ENCODE data around the gene CX3CL1. TPM values are rescaled to one million over a fixed set of nuclear protein-coding genes. Genes with fewer than 3 reads are reported as not detected.
A peak's percentile ranks its signal among the peaks of the same experiment; 100 is the strongest.

Gene CX3CL1
- polyA plus RNA-seq, 1 donor (not counting 4 experiments of a cell fraction or from before 2014, with no cell fraction given) = 0.47 TPM

GRCh38 chr16:57432989-57433388, 60.7 kb downstream of the CX3CL1 start:
- DNase-seq (ENCODE audit: low read depth, low spot score) = no peak
- Histone ChIP-seq H2AFZ (ENCODE audit: control insufficient read depth, low read length) (no peak overlapping the region), H3K9me1 (ENCODE audit: control insufficient read depth, extremely low read depth, insufficient read depth, low read length) (no peaks in the 10 kb centered on the region), H3K36me3 (ENCODE audit: control insufficient read depth in 2 of 2, extremely low read depth in 1 of 2, insufficient read depth in 2 of 2, low read length in 2 of 2) (peaks cover 44% of the 10 kb centered on the region in 2 experiments), H3K79me2 (ENCODE audit: control insufficient read depth, insufficient read depth, low read length) (no peaks in the 10 kb centered on the region), H4K20me1 (ENCODE audit: control insufficient read depth, extremely low read depth, insufficient read depth, low read length) (no peaks in the 10 kb centered on the region), H3K27me3 (ENCODE audit: control insufficient read depth, extremely low read depth, insufficient read depth, low read length) (no peaks in the 10 kb centered on the region), H3K9ac (ENCODE audit: control insufficient read depth, extremely low read depth, insufficient read depth, low read length) (no peak overlapping the region), H3K27ac (ENCODE audit: control insufficient read depth, insufficient read depth, low read length) (no peak overlapping the region), H3K4me1 (ENCODE audit: control insufficient read depth, extremely low read depth, insufficient read depth, low read length) (no peaks in the 10 kb centered on the region), H3K4me2 (ENCODE audit: control insufficient read depth, extremely low read depth, insufficient read depth, low read depth, low read length) (no peak overlapping the region), H3K4me3 (ENCODE audit: control insufficient read depth in 2 of 3, extremely low read depth in 1 of 3, insufficient read depth in 2 of 3, low read depth in 1 of 3, low read length in 3 of 3) (no peak overlapping the region), H3K9me3 (ENCODE audit: control insufficient read depth, low read depth, low read length) (no peaks in the 10 kb centered on the region)
- no peak for TF ChIP-seq EZH2 (IDR thresholded peaks at IDR 0.05; ENCODE audit: low read length)
- TF ChIP-seq, protein P1, sequence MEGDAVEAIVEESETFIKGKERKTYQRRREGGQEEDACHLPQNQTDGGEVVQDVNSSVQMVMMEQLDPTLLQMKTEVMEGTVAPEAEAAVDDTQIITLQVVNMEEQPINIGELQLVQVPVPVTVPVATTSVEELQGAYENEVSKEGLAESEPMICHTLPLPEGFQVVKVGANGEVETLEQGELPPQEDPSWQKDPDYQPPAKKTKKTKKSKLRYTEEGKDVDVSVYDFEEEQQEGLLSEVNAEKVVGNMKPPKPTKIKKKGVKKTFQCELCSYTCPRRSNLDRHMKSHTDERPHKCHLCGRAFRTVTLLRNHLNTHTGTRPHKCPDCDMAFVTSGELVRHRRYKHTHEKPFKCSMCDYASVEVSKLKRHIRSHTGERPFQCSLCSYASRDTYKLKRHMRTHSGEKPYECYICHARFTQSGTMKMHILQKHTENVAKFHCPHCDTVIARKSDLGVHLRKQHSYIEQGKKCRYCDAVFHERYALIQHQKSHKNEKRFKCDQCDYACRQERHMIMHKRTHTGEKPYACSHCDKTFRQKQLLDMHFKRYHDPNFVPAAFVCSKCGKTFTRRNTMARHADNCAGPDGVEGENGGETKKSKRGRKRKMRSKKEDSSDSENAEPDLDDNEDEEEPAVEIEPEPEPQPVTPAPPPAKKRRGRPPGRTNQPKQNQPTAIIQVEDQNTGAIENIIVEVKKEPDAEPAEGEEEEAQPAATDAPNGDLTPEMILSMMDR (optimal IDR thresholded peaks at IDR 0.05 in 1 of 3, IDR thresholded peaks at IDR 0.05 in 1 of 3, conservative IDR thresholded peaks at IDR 0.05 in 1 of 3; ENCODE audit: extremely low read depth in 1 of 3, insufficient read depth in 2 of 3, low read length in 3 of 3) = no peak
- no peak for FAIRE-seq
- dilution Hi-C loops (cut with MboI; ENCODE audit: extremely low pct_ligation_motif_present, low sequenced_read_pairs) = no loop called here

DNA sequence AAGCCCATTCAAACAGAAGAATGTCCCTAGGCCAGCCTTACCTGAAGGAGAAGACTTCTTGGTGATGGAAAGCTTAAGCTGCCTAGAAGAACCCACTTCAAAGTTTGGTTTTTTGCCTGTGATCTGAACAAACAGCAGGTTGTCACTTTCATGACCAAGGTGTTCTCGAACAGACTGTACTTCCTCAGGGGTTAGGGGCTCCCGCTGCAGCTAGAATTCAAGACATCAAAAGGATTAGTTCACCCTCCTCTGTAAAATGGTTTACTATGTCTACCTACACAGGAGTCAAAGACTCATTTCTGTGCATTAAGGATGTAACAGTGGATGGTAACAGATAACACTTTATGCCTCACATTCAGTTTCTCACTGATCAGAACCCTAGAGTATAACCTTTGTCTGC, 61.7 kb downstream of the CX3CL1 start:
- Histone ChIP-seq H3K27me3 (ENCODE audit: control insufficient read depth, extremely low read depth, insufficient read depth, low read length) (no peaks in the 10 kb centered on the region), H3K4me2 (ENCODE audit: control insufficient read depth, extremely low read depth, insufficient read depth, low read depth, low read length) (no peak overlapping the region), H4K20me1 (ENCODE audit: control insufficient read depth, extremely low read depth, insufficient read depth, low read length) (no peaks in the 10 kb centered on the region), H3K9ac (ENCODE audit: control insufficient read depth, extremely low read depth, insufficient read depth, low read length) (no peak overlapping the region), H3K27ac (ENCODE audit: control insufficient read depth, insufficient read depth, low read length) (no peak overlapping the region), H3K9me1 (ENCODE audit: control insufficient read depth, extremely low read depth, insufficient read depth, low read length) (no peaks in the 10 kb centered on the region), H3K79me2 (ENCODE audit: control insufficient read depth, insufficient read depth, low read length) (no peaks in the 10 kb centered on the region), H3K4me3 (ENCODE audit: control insufficient read depth in 2 of 3, extremely low read depth in 1 of 3, insufficient read depth in 2 of 3, low read depth in 1 of 3, low read length in 3 of 3) (no peak overlapping the region), H2AFZ (ENCODE audit: control insufficient read depth, low read length) (no peak overlapping the region), H3K36me3 (ENCODE audit: control insufficient read depth in 2 of 2, extremely low read depth in 1 of 2, insufficient read depth in 2 of 2, low read length in 2 of 2) (peaks cover 37 to 39% of the 10 kb centered on the region in 2 experiments), H3K9me3 (ENCODE audit: control insufficient read depth, low read depth, low read length) (no peaks in the 10 kb centered on the region), H3K4me1 (ENCODE audit: control insufficient read depth, extremely low read depth, insufficient read depth, low read length) (no peaks in the 10 kb centered on the region)
- dilution Hi-C loops (cut with MboI; ENCODE audit: extremely low pct_ligation_motif_present, low sequenced_read_pairs) = no loop called here
- TF ChIP-seq, protein P1 (optimal IDR thresholded peaks at IDR 0.05 in 1 of 3, IDR thresholded peaks at IDR 0.05 in 1 of 3, conservative IDR thresholded peaks at IDR 0.05 in 1 of 3; ENCODE audit: extremely low read depth in 1 of 3, insufficient read depth in 2 of 3, low read length in 3 of 3) = no peak
- no peak for TF ChIP-seq EZH2 (IDR thresholded peaks at IDR 0.05; ENCODE audit: low read length)
- DNase-seq (ENCODE audit: low read depth, low spot score) (no peak), FAIRE-seq (peak; percentile 41)

Small RNAs within 50 kb of the gene (small RNA-seq; reads per million reads assigned to genes)
- 0 reads per million in 3 experiments for gene AC108081.1 (ENCODE audit: insufficient read length in 3 of 3, low read depth in 3 of 3, low replicate concordance in 1 of 3)

Other genes starting within 250 kb of the CX3CL1 start
- 66.5 to 75.7 TPM (median 69.2 TPM) in 3 replicates for gene PSME3IP1, start 186.5 kb upstream of the CX3CL1 start, polyA plus RNA-seq
- 33.7 to 42.2 TPM (median 38.9 TPM) in 3 replicates for gene RSPRY1, start 186.2 kb upstream of the CX3CL1 start, polyA plus RNA-seq
- 55.2 to 107 TPM (median 98.0 TPM) in 3 replicates for gene ARL2BP, start 127.2 kb upstream of the CX3CL1 start, polyA plus RNA-seq
- 8.7 to 15.4 TPM (median 13.1 TPM) in 3 replicates for gene PLLP, start 87.8 kb upstream of the CX3CL1 start, polyA plus RNA-seq
- gene CCL22, start 13.7 kb upstream of the CX3CL1 start, polyA plus RNA-seq = not detected in 3 replicates
- not detected in 3 replicates for gene CCL17, start 32.3 kb downstream of the CX3CL1 start, polyA plus RNA-seq
- gene CIAPIN1, start 74.9 kb downstream of the CX3CL1 start, polyA plus RNA-seq = 75.4 to 84.2 TPM (median 76.3 TPM) in 3 replicates
- gene COQ9, start 75.0 kb downstream of the CX3CL1 start, polyA plus RNA-seq = 62.8 to 81.2 TPM (median 63.2 TPM) in 3 replicates
- 74.6 to 92.5 TPM (median 82.4 TPM) in 3 replicates for gene POLR2C, start 90.2 kb downstream of the CX3CL1 start, polyA plus RNA-seq
- gene DOK4, start 114.0 kb downstream of the CX3CL1 start, polyA plus RNA-seq = 17.3 to 33.4 TPM (median 17.6 TPM) in 3 replicates
- gene CCDC102A, start 164.1 kb downstream of the CX3CL1 start, polyA plus RNA-seq = 2.2 to 3.8 TPM (median 3.3 TPM) in 3 replicates
- 0.03 TPM in 1 of 3 replicates, not detected in the others for gene ADGRG5, start 170.2 kb downstream of the CX3CL1 start, polyA plus RNA-seq

Measured in keratinocyte (primary cell).